ELF-1 (cell line): Measurements from ENCODE around the gene COL11A1.
"Not testable (repeated sequence)": the region's sequence is repeated elsewhere in the genome, so short reads cannot be mapped to it uniquely, and the experiment has no call there.

Experiments used
- DNase-seq: peaks from one replicate; pipeline ENCODE4 v3.0.0-alpha.2; 2016; ENCODE audit warnings: low read depth, low spot score

COL11A1 gene

DNA sequence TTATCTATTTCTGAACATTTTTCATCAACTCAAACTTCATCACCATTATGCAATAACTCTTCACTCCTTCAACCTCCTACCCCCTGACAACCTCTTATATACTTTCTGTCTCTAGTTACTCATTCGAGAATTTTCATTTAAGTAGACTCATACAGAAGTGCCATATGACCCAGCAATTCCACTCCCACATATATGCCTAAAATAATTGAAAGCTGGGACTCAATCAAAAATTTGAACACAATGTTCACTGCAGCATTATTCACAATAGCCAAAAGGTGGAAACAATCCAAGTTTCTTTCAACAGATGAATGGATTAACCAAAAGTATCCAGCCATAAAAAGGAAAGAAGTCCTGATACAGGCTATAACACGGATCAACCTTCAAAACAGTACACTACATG lies 24.1 kb downstream of the COL11A1 start:
- DNase-seq: no peak

GRCh38 chr1:103075316-103076000 lies 32.9 kb downstream of the COL11A1 start:
- no peak for DNase-seq

DNA sequence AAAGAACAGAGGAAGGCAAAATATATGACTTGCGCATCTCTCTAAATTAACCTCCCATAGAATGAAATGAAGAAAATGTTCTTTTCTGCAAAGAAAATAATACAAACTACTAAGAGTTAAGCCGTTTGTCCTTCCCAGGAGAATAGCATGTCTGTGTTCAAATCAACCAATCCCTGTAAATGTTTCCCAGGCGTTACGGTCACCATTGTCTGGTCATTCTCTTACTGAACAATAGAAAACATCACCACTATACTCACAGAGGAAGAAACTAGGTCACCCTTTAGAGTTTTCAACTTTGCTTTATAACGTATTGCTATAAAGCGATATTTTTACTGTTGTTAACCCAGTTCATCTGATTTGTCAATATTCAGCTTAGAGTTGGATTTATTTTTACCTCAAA lies 34.1 kb downstream of the COL11A1 start:
- no peak for DNase-seq

GRCh38 chr1:103069201-103069600 lies 39.1 kb downstream of the COL11A1 start:
- no peak for DNase-seq

GRCh38 chr1:103063921-103064320 lies 44.4 kb downstream of the COL11A1 start:
- no peak for DNase-seq

DNA sequence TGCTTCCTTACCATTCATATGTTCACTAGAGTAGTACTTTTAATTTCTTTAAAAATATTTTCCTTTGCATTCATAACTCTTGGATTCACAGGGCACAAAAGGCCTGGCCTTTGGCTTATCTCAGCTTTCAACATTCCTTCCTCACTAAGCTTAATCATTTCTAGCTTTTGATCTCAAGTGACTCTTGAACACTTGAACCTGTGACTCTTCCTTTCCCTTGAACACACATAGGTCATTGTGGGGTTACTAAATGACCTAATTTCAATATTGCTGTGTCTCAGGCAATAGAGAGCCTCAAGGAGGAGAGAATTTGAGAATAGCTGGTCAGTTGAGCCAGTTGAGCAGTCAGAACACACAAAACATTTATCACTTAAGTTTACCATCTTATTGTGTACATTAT lies 49.9 kb downstream of the COL11A1 start:
- no peak for DNase-seq

DNA sequence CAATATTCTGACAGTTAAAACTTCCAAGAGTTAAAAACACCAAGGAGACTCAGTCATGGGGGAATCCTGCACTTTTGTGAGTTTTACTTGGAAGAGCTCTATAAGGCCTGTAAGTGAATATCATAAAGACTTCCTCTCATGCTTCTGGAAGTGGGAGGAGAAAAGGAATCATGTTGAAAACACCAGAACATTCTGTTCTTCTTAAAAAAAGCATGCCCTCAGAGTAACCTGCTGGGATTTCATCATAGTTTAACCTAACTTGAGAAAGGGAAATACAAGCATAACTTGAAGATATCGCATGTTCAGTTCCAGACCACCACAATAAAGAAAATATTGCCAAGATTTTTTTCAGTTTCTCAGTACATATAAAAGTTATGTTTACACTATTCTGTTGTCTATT lies 51.9 kb downstream of the COL11A1 start:
- DNase-seq: no peak

GRCh38 chr1:103028110-103028509 lies 80.2 kb downstream of the COL11A1 start:
- not testable (repeated sequence) for DNase-seq

- DNase-seq: no peak
Measured at GRCh38 chr1:103025858-103026409, 82.4 kb downstream of the COL11A1 start.

DNA sequence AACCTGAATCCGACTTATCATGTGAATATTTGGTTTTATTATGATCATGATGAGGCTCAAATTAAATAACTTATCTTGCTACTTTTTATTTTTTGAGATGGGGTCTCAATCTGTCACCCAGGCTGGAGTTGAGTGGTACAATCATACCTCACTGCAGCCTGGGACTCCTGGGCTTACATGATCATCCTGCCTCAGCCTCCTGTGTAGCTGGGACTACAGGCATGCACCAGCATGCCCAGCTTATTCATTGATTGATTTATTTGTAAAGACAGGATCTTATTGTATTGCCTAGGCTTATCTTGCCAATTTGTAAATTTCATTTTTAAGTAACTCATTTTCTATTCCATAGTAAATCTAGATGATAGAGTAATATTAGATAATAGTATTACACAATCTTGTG lies 84.3 kb downstream of the COL11A1 start:
- DNase-seq: no peak

- no peak for DNase-seq
Measured at GRCh38 chr1:103002005-103002404, 106.3 kb downstream of the COL11A1 start.

DNA sequence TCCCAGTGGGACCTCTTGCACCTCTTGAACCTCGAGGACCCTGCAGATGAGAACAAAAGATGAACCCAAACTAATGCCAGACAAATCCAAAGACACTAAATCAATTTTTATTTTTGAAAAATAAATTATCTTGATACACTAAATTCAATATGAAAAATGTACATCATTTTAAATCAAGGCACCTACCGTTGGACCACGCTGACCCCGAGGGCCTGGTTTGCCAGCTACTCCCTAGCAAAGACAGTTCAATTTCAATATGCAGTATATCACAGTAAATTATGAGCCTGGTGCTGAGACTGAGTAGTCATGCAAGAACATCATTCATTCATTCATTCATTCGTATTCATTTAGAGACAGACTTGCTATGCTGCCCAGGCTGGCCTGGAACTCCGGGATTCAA lies 129.4 kb downstream of the COL11A1 start:
- no peak for DNase-seq

GRCh38 chr1:102977292-102977691 lies 131.0 kb downstream of the COL11A1 start:
- DNase-seq: no peak

GRCh38 chr1:102970496-102971078 lies 137.7 kb downstream of the COL11A1 start:
- peak; percentile 52 for DNase-seq

DNA sequence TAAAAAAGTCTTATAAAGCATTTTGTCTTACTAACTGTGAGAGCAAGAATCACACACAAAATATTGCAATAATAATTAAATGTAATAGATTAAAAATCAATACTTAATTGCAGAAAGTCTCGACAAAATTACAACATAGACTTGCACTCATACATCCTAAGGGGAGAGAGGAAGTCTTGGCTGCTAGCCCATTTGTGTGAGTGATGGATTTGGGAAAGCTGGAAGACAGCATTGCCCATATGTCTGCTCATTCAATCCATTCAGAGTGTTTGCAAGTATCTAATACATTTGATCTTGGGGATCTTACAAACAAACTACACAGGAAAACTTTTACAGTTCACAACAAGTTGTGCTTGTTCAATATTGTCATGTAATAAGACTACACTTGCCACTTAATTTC lies 140.5 kb downstream of the COL11A1 start:
- no peak for DNase-seq

- DNase-seq: no peak
Measured at GRCh38 chr1:102961549-102961948, 146.8 kb downstream of the COL11A1 start.

- DNase-seq: no peak
Measured at GRCh38 chr1:102954576-102954975, 153.7 kb downstream of the COL11A1 start.

- DNase-seq: no peak
Measured at GRCh38 chr1:102952400-102952799, 155.9 kb downstream of the COL11A1 start.

- DNase-seq: no peak
Measured at GRCh38 chr1:102942324-102942723, 166.0 kb downstream of the COL11A1 start.

DNA sequence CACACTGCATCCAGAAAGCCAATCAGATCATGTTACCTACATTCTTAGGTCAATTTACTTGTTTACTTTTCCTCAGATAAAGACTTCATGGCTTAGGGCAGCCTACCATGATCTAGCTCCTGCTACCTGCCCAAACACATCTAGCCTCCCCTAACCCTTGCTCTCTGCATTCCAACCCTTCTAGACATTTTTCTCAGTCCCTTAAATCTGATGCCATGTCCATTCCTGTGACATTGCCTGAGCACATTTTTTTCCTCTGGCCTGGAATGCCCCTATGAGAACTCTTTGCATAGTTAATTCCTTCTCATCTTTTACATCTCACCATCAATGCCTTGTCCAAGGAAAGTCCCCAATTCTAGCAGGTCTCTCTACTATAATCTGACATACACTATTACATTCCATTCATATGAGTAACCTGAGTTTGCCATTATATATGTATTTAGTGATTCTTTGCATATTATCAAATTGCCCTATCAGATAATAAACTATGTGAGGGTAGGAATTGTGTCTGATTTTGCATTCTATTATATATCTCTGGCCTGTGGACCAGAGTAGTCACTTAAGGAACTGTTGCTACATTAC lies 166.9 kb downstream of the COL11A1 start:
- DNase-seq: no peak

DNA sequence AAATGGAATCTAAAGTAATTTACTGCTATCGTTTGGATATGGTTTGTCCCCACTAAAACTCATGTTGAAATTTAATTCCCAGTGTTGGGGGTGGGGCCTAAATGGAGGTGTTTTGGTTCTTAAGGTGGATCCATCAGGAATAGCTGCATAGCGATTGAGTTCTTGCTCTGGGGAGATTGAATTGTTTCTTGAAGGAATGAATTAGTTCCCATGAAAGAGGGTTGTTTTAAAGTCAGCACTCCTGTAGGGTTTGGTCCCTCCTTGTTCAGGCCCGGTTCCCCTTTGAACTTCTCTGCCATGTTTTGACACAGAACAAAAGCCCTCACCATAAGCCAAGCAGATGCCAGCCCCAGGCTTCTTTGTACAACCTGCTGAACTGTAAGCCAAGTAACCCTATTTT lies 170.9 kb downstream of the COL11A1 start:
- DNase-seq: peak; percentile 52

DNA sequence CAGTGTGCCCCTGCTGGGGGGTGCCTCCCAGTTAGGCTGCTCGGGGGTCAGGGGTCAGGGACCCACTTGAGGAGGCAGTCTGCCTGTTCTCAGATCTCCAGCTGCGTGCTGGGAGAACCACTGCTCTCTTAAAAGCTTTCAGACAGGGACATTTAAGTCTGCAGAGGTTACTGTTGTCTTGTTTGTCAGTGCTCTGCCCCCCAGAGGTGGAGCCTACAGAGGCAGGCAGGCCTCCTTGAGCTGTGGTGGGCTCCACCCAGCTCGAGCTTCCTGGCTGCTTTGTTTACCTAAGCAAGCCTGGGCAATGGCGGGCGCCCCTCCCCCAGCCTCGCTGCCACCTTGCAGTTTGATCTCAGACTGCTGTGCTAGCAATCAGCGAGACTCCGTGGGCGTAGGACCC lies 175.0 kb downstream of the COL11A1 start:
- DNase-seq: peak; percentile 64

DNA sequence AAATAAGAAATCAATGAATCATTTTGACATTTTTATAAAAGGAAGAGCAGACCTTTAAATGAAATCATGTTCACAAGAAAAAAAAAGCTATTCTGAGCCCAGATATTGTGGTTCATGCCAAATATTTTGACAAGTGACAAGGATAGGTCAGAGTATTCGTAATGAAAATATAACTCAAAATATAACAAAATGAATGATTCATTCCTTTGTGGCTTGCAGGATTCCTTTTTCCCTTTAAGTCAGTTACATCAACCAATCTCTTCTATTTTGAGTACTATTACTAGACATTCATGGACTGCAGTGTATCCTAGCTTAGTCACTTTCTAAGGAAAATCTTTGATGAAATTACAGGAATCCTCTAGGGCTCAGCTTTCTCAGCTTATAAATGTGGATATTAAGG lies 188.7 kb downstream of the COL11A1 start:
- DNase-seq: no peak
